ENCODE data around the gene PPM1F. TPM values are rescaled to one million over a fixed set of nuclear protein-coding genes. Genes with fewer than 3 reads are reported as not detected.

PPM1F gene
- total RNA-seq (2014; rRNA removed; shearing (Covaris generic)) = 34.6 and 45.2 TPM in 2 replicates

GRCh38 chr22:21952586-21953571, at the start of gene PPM1F:
Gene PPM1F, minus strand, starts transcription at chr22:21952848. Its CDS starts 6,800 bp downstream, at chr22:21946048.
- in situ Hi-C loops (cut with HindIII; ENCODE audit: low sequenced_read_pairs) = no loop called here
- DNase-seq (ENCODE audit: low spot score) = peak; percentile 78

GRCh38 chr22:22001664-22002525, 49.2 kb upstream of the PPM1F start:
- no peak for DNase-seq (ENCODE audit: low spot score)
- in situ Hi-C loops (cut with HindIII; ENCODE audit: low sequenced_read_pairs) = no loop called here

GRCh38 chr22:21998595-21999247, 46.1 kb upstream of the PPM1F start:
- in situ Hi-C loops (cut with HindIII; ENCODE audit: low sequenced_read_pairs) = no loop called here

GRCh38 chr22:21996175-21996720, 43.6 kb upstream of the PPM1F start:
- DNase-seq (ENCODE audit: low spot score) = no peak
- in situ Hi-C loops (cut with HindIII; ENCODE audit: low sequenced_read_pairs) = no loop called here

More at GRCh38 chr22:21998595-21999247, 46.1 kb upstream of the PPM1F start:
- DNase-seq (ENCODE audit: low spot score) = no peak

GRCh38 chr22:21995660-21996059, 43.0 kb upstream of the PPM1F start:
- in situ Hi-C loops (cut with HindIII; ENCODE audit: low sequenced_read_pairs) = no loop called here
- DNase-seq (ENCODE audit: low spot score) = no peak

- no peak for DNase-seq (ENCODE audit: low spot score)
- in situ Hi-C loops (cut with HindIII; ENCODE audit: low sequenced_read_pairs) = no loop called here
Observed at GRCh38 chr22:21994881-21995444, 42.3 kb upstream of the PPM1F start.

- DNase-seq (ENCODE audit: low spot score) = no peak
- in situ Hi-C loops (cut with HindIII; ENCODE audit: low sequenced_read_pairs) = no loop called here
Observed at GRCh38 chr22:21992593-21993237, 40.1 kb upstream of the PPM1F start.

- DNase-seq (ENCODE audit: low spot score) = no peak
Observed at GRCh38 chr22:21991774-21992173, 39.1 kb upstream of the PPM1F start.

GRCh38 chr22:21991304-21991596, 38.6 kb upstream of the PPM1F start:
- in situ Hi-C loops (cut with HindIII; ENCODE audit: low sequenced_read_pairs) = no loop called here
- DNase-seq (ENCODE audit: low spot score) = no peak

More at GRCh38 chr22:21991774-21992173, 39.1 kb upstream of the PPM1F start:
- in situ Hi-C loops (cut with HindIII; ENCODE audit: low sequenced_read_pairs) = no loop called here

GRCh38 chr22:21990445-21991303, 38.0 kb upstream of the PPM1F start:
- in situ Hi-C loops (cut with HindIII; ENCODE audit: low sequenced_read_pairs) = no loop called here
- no peak for DNase-seq (ENCODE audit: low spot score)

- no peak for DNase-seq (ENCODE audit: low spot score)
- in situ Hi-C loops (cut with HindIII; ENCODE audit: low sequenced_read_pairs) = no loop called here
Observed at GRCh38 chr22:21989049-21989448, 36.4 kb upstream of the PPM1F start.

GRCh38 chr22:21985214-21985613, 32.6 kb upstream of the PPM1F start:
- in situ Hi-C loops (cut with HindIII; ENCODE audit: low sequenced_read_pairs) = no loop called here
- no peak for DNase-seq (ENCODE audit: low spot score)

- DNase-seq (ENCODE audit: low spot score) = no peak
- in situ Hi-C loops (cut with HindIII; ENCODE audit: low sequenced_read_pairs) = no loop called here
Observed at GRCh38 chr22:21984793-21985192, 32.1 kb upstream of the PPM1F start.

GRCh38 chr22:21982338-21982965, 29.8 kb upstream of the PPM1F start, which contains the start of gene TOP3B:
Gene TOP3B, minus strand, starts transcription at chr22:21982787. Its CDS starts 7,078 bp downstream, at chr22:21975709.
- in situ Hi-C loops (cut with HindIII; ENCODE audit: low sequenced_read_pairs) = no loop called here
- DNase-seq (ENCODE audit: low spot score) = peak; percentile 78

- in situ Hi-C loops (cut with HindIII; ENCODE audit: low sequenced_read_pairs) = no loop called here
- DNase-seq (ENCODE audit: low spot score) = no peak
Observed at GRCh38 chr22:21981874-21982273, 29.2 kb upstream of the PPM1F start.

GRCh38 chr22:21980547-21980946, 27.9 kb upstream of the PPM1F start:
- in situ Hi-C loops (cut with HindIII; ENCODE audit: low sequenced_read_pairs) = no loop called here
- DNase-seq (ENCODE audit: low spot score) = no peak
